Tibial nerve (tissue), 4 donors: ENCODE measurements around the gene SLC18A2.

Experiments used
- EP300 ChIP-seq, 2 donors: sonication (generic); formaldehyde crosslinking; IDR thresholded peaks; one replicate each; pipeline ENCODE4 v1.6.1; 2017; ENCODE audit warnings: antibody characterized with exemption in 2 of 2, mild to moderate bottlenecking in 1 of 2
- POLR2A ChIP-seq, 2 donors: fragments of 450-650 bp; IDR thresholded peaks; one replicate each; pipeline ENCODE4 v1.6.1; 2017; ENCODE audit warnings: antibody characterized with exemption in 2 of 2, mild to moderate bottlenecking in 2 of 2, moderate library complexity in 2 of 2
- TF ChIP-seq, protein P1 (sequence below), 5 experiments: fragments of 200-600 bp in 3 of 5; fragments of 450-650 bp in 2 of 5; sonication (generic) in 3 of 5; IDR thresholded peaks; one replicate each; pipeline ENCODE4 v1.5.1; 2016 to 2019; ENCODE audit warnings: antibody characterized with exemption in 5 of 5, mild to moderate bottlenecking in 3 of 5, moderate library complexity in 2 of 5

DNA sequence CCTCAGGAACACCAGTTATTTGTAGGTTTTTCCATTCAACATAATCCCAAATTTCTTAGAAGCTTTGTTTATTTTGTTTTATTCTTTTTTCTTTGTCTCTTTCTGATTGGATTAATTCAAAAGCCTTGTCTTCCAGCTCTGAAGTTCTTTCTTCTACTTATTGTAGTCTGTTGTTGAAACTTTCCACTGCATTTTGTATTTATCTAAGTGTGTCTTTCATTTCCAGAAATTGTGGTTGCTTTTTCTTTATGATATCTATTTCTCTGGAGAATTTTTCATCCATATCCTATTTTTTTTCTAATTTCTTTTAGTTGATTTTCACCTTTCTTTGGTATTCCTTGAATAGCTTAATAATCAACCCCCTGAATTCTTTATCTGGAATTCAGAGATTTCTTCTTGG is 58.5 kb downstream of the SLC18A2 start:
- TF ChIP-seq, protein P1, sequence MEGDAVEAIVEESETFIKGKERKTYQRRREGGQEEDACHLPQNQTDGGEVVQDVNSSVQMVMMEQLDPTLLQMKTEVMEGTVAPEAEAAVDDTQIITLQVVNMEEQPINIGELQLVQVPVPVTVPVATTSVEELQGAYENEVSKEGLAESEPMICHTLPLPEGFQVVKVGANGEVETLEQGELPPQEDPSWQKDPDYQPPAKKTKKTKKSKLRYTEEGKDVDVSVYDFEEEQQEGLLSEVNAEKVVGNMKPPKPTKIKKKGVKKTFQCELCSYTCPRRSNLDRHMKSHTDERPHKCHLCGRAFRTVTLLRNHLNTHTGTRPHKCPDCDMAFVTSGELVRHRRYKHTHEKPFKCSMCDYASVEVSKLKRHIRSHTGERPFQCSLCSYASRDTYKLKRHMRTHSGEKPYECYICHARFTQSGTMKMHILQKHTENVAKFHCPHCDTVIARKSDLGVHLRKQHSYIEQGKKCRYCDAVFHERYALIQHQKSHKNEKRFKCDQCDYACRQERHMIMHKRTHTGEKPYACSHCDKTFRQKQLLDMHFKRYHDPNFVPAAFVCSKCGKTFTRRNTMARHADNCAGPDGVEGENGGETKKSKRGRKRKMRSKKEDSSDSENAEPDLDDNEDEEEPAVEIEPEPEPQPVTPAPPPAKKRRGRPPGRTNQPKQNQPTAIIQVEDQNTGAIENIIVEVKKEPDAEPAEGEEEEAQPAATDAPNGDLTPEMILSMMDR (IDR thresholded peaks at IDR 0.05), result no peak
- TF ChIP-seq POLR2A (IDR thresholded peaks at IDR 0.05) (no peak), EP300 (IDR thresholded peaks at IDR 0.05) (no peak)
